Renal cortex interstitium (tissue), 3 donors: ENCODE data around the gene BTLA. TPM values are rescaled to one million over a fixed set of nuclear protein-coding genes. Genes with fewer than 3 reads are reported as not detected.

Experiments
- polyA plus RNA-seq, 3 donors: library from polyadenylated mRNA; unstranded; fragments of 120-200 nt; gene quantifications; one replicate each; pipeline ENCODE4 v1.2.1, GENCODE V29; 2013; ENCODE audit not compliant: insufficient read length in 3 of 3

BTLA gene
- polyA plus RNA-seq, 3 donors: 0.40 to 0.72 (median 0.62) TPM

Other genes starting within 250 kb of the BTLA start
- under 1 TPM; 0.61 to 0.65 (median 0.62) TPM for gene SLC9C1, start 205.3 kb downstream of the BTLA start, polyA plus RNA-seq
- gene CD200, start 166.3 kb downstream of the BTLA start, polyA plus RNA-seq: 10 to 100 TPM; 34.8 to 41.8 (median 41.6) TPM
- 10 to 100 TPM; 42.4 to 50.1 (median 48.5) TPM for gene ATG3, start 62.5 kb upstream of the BTLA start, polyA plus RNA-seq
- 10 to 100 TPM; 60.3 to 74.0 (median 66.7) TPM for gene SLC35A5, start 62.6 kb upstream of the BTLA start, polyA plus RNA-seq
- 100 to 1,000 TPM in 2 of 3 donors, 10 to 100 TPM in 1; 68.3 to 115 (median 112) TPM for gene CCDC80, start 141.7 kb upstream of the BTLA start, polyA plus RNA-seq